B cell (primary cell): ENCODE data around the gene SPAAR. TPM values are rescaled to one million over a fixed set of nuclear protein-coding genes. Genes with fewer than 3 reads are reported as not detected.

Experiments used
- ATAC-seq: fragments of 200-7000 bp; cut with Tn5 transposase; one replicate; pipeline ENCODE4 v1.10.0; 2021; ENCODE audit warnings: low read depth, mild to moderate bottlenecking, moderate number of reproducible peaks, moderate library complexity
- CTCF ChIA-PET: fragments of 350-600 bp; sonication (Branson Sonifier 250); formaldehyde crosslinking; loops from one replicate; lab custom pipeline; 2021; ENCODE audit warnings: antibody characterized with exemption, inconsistent platforms; lab: Charles Lee
- POLR2A ChIA-PET: fragments of 350-600 bp; sonication (Branson Sonifier 250); formaldehyde crosslinking; loops from one replicate; lab custom pipeline; 2021; ENCODE audit warnings: antibody characterized with exemption; lab: Charles Lee
- DNase-seq: peaks from one replicate; pipeline ENCODE4 v3.0.0; 2013
- H2AFZ ChIP-seq: 2 replicates; pipeline ENCODE4 v1.6.1; 2012; ENCODE audit warnings: mild to moderate bottlenecking, low read depth, low read length; ENCODE audit not compliant: insufficient read depth, poor library complexity, severe bottlenecking
- H3K27ac ChIP-seq, 2 donors: 1 replicate in 1 of 2; 2 replicates in 1 of 2; pipeline ENCODE4 v1.5.1; 2012 to 2013; ENCODE audit warnings: low read length in 2 of 2, mild to moderate bottlenecking in 2 of 2, moderate library complexity in 1 of 2
- H3K27me3 ChIP-seq, 4 experiments: fragments of 200-600 bp in 1 of 4; sonication (generic) in 1 of 4; replicated peaks in 1 of 4; 1 replicate in 2 of 4; 2 replicates in 2 of 4; pipeline versions ENCODE4 v1.6.1 to v1.7.0; 2013 to 2016; ENCODE audit warnings: low read length in 3 of 4, mild to moderate bottlenecking in 2 of 4, mixed read lengths in 1 of 4, moderate library complexity in 1 of 4; ENCODE audit not compliant: insufficient read depth in 4 of 4, control insufficient read depth in 3 of 4; ENCODE audit errors: control extremely low read depth in 1 of 4
- H3K36me3 ChIP-seq, 2 experiments: replicated peaks in 1 of 2; 1 replicate in 1 of 2; 2 replicates in 1 of 2; pipeline versions ENCODE4 v1.6.1 to v1.7.1; 2013; ENCODE audit warnings: low read length in 1 of 2; ENCODE audit not compliant: insufficient read depth in 2 of 2, control insufficient read depth in 1 of 2; ENCODE audit errors: control extremely low read depth in 1 of 2, extremely low read depth in 1 of 2
- H3K4me1 ChIP-seq, 2 donors: fragments of 200-600 bp in 1 of 2; sonication (generic) in 1 of 2; 1 replicate in 1 of 2; 2 replicates in 1 of 2; pipeline versions ENCODE4 v1.5.1 to v1.6.1; 2013 to 2017; ENCODE audit warnings: low read length in 2 of 2; ENCODE audit not compliant: control insufficient read depth in 2 of 2, insufficient read depth in 2 of 2
- H3K4me2 ChIP-seq: replicated peaks from 2 replicates; pipeline ENCODE3; 2012; ENCODE audit warnings: mild to moderate bottlenecking, low read depth, low read length; ENCODE audit not compliant: poor library complexity, severe bottlenecking
- H3K4me3 ChIP-seq, 5 experiments: fragments of 200-600 bp in 1 of 5; sonication (generic) in 1 of 5; 1 replicate in 3 of 5; 2 replicates in 2 of 5; pipeline versions ENCODE4 v1.5.1 to v1.7.0; 2011 to 2016; ENCODE audit warnings: low read length in 4 of 5, mild to moderate bottlenecking in 4 of 5, low read depth in 2 of 5, control low read depth in 1 of 5, moderate library complexity in 1 of 5; ENCODE audit not compliant: insufficient read depth in 1 of 5; ENCODE audit errors: control extremely low read depth in 1 of 5, extremely low read depth in 1 of 5
- H3K79me2 ChIP-seq: fragments of 200-600 bp; sonication (generic); one replicate; pipeline ENCODE4 v1.6.0; 2016; ENCODE audit warnings: low read length; ENCODE audit not compliant: control insufficient read depth, insufficient read depth
- H3K9ac ChIP-seq: fragments of 200-600 bp; sonication (generic); 2 replicates; pipeline ENCODE4 v1.6.1; 2017; ENCODE audit warnings: mild to moderate bottlenecking, low read length, moderate library complexity
- H3K9me3 ChIP-seq, 3 donors: one replicate each; pipeline versions ENCODE4 v1.6.1 to v1.7.1; 2013; ENCODE audit warnings: low read length in 2 of 3; ENCODE audit not compliant: control insufficient read depth in 2 of 3, insufficient read depth in 1 of 3; ENCODE audit errors: control extremely low read depth in 1 of 3
- H4K20me1 ChIP-seq: 2 replicates; pipeline ENCODE4 v1.6.0; 2012; ENCODE audit warnings: mild to moderate bottlenecking, low read length; ENCODE audit not compliant: insufficient read depth, control insufficient read depth, poor library complexity, severe bottlenecking
- H3K27ac Mint-ChIP-seq: one replicate; pipeline ENCODE4 v1.8.0; 2021; ENCODE audit warnings: mixed read lengths
- H3K27me3 Mint-ChIP-seq: one replicate; pipeline ENCODE4 v1.8.0; 2021; ENCODE audit warnings: mixed read lengths
- H3K4me1 Mint-ChIP-seq: one replicate; pipeline ENCODE4 v1.8.0; 2021; ENCODE audit warnings: mixed read lengths
- H3K4me3 Mint-ChIP-seq: one replicate; pipeline ENCODE4 v1.8.0; 2021; ENCODE audit warnings: mixed read lengths
- H3K9me3 Mint-ChIP-seq: one replicate; pipeline ENCODE4 v1.8.0; 2022; ENCODE audit warnings: mixed read lengths; ENCODE audit not compliant: insufficient read depth
- CTCF ChIP-seq: fragments of 200-600 bp; IDR thresholded peaks from one replicate; pipeline ENCODE4 v1.8.0; 2022; ENCODE audit warnings: antibody characterized with exemption, mild to moderate bottlenecking
- EZH2 ChIP-seq: IDR thresholded peaks from 2 replicates; pipeline ENCODE4 v1.6.1; 2012; ENCODE audit warnings: borderline replicate concordance, low read depth, mild to moderate bottlenecking, moderate library complexity, low read length; ENCODE audit not compliant: insufficient read depth, poor library complexity, severe bottlenecking
- WGBS: methylation state at CpG from one replicate; pipeline ENCODE4 v1.1.5; 2013; ENCODE audit warnings: missing lambda C conversion rate; ENCODE audit not compliant: insufficient coverage; 5-methylcytosine and 5-hydroxymethylcytosine counted together
- intact Hi-C: fragments of 100-400 bp; cut with micrococcal nuclease; formaldehyde crosslinking; loops from one replicate; pipeline ENCODE4 v1.10.0; 2022
- polyA plus RNA-seq: library from polyadenylated mRNA; depleted of rRNA; stranded (reverse); fragments of >200 nt; gene quantifications from 2 replicates; pipeline ENCODE4 v1.2.3, GENCODE V29; 2012
- total RNA-seq, 2 donors: library from RNA; stranded (reverse); fragments of 120-200 nt in 1 of 2; gene quantifications; 1 replicate in 1 of 2; 2 replicates in 1 of 2; pipeline versions ENCODE4 v1.2.3 to v1.2.4, GENCODE V29; 2013 to 2022

SPAAR gene
- total and polyA plus RNA-seq, 2 donors (not counting 1 experiment from before 2014, with no cell fraction given), result not detected

DNA sequence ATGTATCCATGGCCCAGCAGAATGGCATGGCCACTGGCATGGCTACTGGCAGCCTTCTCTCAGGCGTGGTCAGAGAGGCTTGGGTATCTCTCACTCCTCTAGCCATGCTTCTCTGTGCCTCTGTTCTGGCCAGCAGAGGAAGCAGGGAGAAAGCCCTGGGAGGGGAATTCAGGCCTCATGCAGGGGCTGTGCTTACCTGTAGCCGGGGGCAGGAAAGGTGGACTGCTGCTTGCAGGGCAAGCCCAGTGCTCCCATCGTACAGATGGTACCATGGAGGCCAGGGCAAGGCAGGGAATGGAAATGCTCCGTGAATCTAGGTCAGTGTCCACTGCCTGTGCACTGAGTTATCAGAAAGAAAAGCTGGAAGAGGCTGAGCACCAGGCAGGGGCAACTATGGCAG is 41.8 kb upstream of the SPAAR start:
- 95% methylated on average over 4 of the region's 4 CpGs for WGBS

GRCh38 chr9:35868933-35869332 is 40.4 kb upstream of the SPAAR start:
- Histone ChIP-seq H3K9me3 (no peaks in the 10 kb centered on the region), H2AFZ (no peak overlapping the region), H3K27ac (no peak overlapping the region), H3K79me2 (no peaks in the 10 kb centered on the region), H3K9ac (no peak overlapping the region), H3K27me3 (peaks cover 0 to under 1% (median 0%) of the 10 kb centered on the region in 4 experiments), H4K20me1 (no peaks in the 10 kb centered on the region), H3K4me2 (no peak overlapping the region), H3K4me3 (no peak overlapping the region), H3K36me3 (no peaks in the 10 kb centered on the region), H3K4me1 (no peaks in the 10 kb centered on the region)
- H3K4me1 Mint-ChIP-seq, result no peaks in the 10 kb centered on the region
- CTCF ChIA-PET, result interaction anchor here (1.0 kb wide), 1 partner anchor 8 kb away, joined by 3 read pairs; no protein-coding TSS in a partner anchor
- TF ChIP-seq EZH2 (no peak), CTCF (no peak)
- H3K9me3 Mint-ChIP-seq, result no peaks in the 10 kb centered on the region
- no peak for ATAC-seq
- no peak overlapping the region for H3K4me3 Mint-ChIP-seq
- 76% methylated on average over 2 of the region's 2 CpGs for WGBS
- intact Hi-C loops, result no loop called here
- POLR2A ChIA-PET, result interaction anchor here (0.5 kb wide), 1 partner anchor 224 kb away, joined by 7 read pairs; no protein-coding TSS in a partner anchor
- no peak for DNase-seq
- no peak overlapping the region for H3K27ac Mint-ChIP-seq
- no peaks in the 10 kb centered on the region for H3K27me3 Mint-ChIP-seq

More for the DNA sequence above, 41.8 kb upstream of the SPAAR start:
- Mint-ChIP-seq H3K27ac (no peak overlapping the region), H3K4me1 (no peaks in the 10 kb centered on the region), H3K4me3 (no peak overlapping the region), H3K27me3 (peaks cover 5% of the 10 kb centered on the region), H3K9me3 (no peaks in the 10 kb centered on the region)
- POLR2A ChIA-PET, result no interaction called here
- no peak overlapping the region for H3K9ac ChIP-seq
- no peak overlapping the region for H2AFZ ChIP-seq
- H3K9me3 ChIP-seq, result no peaks in the 10 kb centered on the region
- CTCF ChIA-PET, result interaction anchor here (1.1 kb wide), 1 partner anchor 15 kb away, joined by 3 read pairs; no protein-coding TSS in a partner anchor
- H3K4me1 ChIP-seq, result no peaks in the 10 kb centered on the region
- no peaks in the 10 kb centered on the region for H4K20me1 ChIP-seq
- no peaks in the 10 kb centered on the region for H3K79me2 ChIP-seq
- DNase-seq (no peak), ATAC-seq (no peak)
- H3K27ac ChIP-seq, result no peak overlapping the region
- no peak overlapping the region for H3K4me3 ChIP-seq
- H3K4me2 ChIP-seq, result no peak overlapping the region
- peaks cover 0 to 5% (median 3%) of the 10 kb centered on the region in 4 experiments for H3K27me3 ChIP-seq
- H3K36me3 ChIP-seq, result no peaks in the 10 kb centered on the region
- intact Hi-C loops, result no loop called here
- TF ChIP-seq CTCF (no peak), EZH2 (no peak)
